Nephron progenitor cell (in vitro differentiated cells): ENCODE measurements around the gene TECRL.

ENCODE experiments used
- DNase-seq: peaks from one replicate; pipeline ENCODE4 v3.0.0; 2021
- H3K27ac Mint-ChIP-seq: 2 replicates; pipeline ENCODE4 v1.8.0; 2021; ENCODE audit warnings: mild to moderate bottlenecking, moderate library complexity, mixed read lengths
- H3K27me3 Mint-ChIP-seq: 2 replicates; pipeline ENCODE4 v1.8.0; 2021; ENCODE audit warnings: mild to moderate bottlenecking, low read depth, mixed read lengths; ENCODE audit not compliant: poor library complexity
- H3K36me3 Mint-ChIP-seq: 2 replicates; pipeline ENCODE4 v1.8.0; 2021; ENCODE audit warnings: low read depth, mixed read lengths
- H3K4me1 Mint-ChIP-seq: 2 replicates; pipeline ENCODE4 v1.8.0; 2021; ENCODE audit warnings: mixed read lengths
- H3K4me3 Mint-ChIP-seq: 2 replicates; pipeline ENCODE4 v1.8.0; 2021; ENCODE audit warnings: mild to moderate bottlenecking, moderate library complexity, mixed read lengths
- H3K9me3 Mint-ChIP-seq: 2 replicates; pipeline ENCODE4 v1.8.0; 2021; ENCODE audit warnings: mild to moderate bottlenecking, moderate library complexity, mixed read lengths
- TF ChIP-seq, protein P1 (sequence below): fragments of 200-600 bp; sonication (generic); IDR thresholded peaks from 2 replicates; pipeline ENCODE4 v1.5.0; 2021; ENCODE audit warnings: antibody characterized with exemption

Gene TECRL

DNA sequence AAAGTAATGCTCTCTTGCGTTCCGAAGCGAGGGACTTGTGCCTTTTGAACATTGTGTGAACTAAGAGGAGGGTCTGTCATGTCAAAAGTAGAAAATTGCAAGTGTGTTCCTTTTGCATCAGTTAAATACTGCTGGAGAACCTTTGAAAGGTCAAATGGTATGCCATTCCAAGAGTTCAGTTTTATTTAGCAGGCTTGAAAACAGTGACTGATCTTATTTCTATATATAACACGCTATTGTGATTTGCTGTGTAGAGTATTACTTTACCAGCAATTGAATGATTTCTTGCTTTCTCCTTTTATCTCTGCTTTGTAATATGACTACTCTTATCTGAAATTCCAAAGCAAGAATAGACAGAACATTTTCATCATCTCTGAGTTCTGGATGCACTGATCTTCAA is at the start of gene TECRL:
TECRL (minus strand) TSS at position 151 of the 400 bp plus-strand sequence; CDS start at position 52, 99 bp downstream.
- DNase-seq, result no peak
- Mint-ChIP-seq H3K4me1 (no peaks in the 10 kb centered on the region), H3K27ac (no peak within 1 kb of the TSS), H3K4me3 (no peak within 1 kb of the TSS), H3K9me3 (no peaks in the 10 kb centered on the region), H3K36me3 (no peaks in the 10 kb centered on the region), H3K27me3 (no peaks in the 10 kb centered on the region)
- TF ChIP-seq, protein P1, sequence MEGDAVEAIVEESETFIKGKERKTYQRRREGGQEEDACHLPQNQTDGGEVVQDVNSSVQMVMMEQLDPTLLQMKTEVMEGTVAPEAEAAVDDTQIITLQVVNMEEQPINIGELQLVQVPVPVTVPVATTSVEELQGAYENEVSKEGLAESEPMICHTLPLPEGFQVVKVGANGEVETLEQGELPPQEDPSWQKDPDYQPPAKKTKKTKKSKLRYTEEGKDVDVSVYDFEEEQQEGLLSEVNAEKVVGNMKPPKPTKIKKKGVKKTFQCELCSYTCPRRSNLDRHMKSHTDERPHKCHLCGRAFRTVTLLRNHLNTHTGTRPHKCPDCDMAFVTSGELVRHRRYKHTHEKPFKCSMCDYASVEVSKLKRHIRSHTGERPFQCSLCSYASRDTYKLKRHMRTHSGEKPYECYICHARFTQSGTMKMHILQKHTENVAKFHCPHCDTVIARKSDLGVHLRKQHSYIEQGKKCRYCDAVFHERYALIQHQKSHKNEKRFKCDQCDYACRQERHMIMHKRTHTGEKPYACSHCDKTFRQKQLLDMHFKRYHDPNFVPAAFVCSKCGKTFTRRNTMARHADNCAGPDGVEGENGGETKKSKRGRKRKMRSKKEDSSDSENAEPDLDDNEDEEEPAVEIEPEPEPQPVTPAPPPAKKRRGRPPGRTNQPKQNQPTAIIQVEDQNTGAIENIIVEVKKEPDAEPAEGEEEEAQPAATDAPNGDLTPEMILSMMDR, result no peak

DNA sequence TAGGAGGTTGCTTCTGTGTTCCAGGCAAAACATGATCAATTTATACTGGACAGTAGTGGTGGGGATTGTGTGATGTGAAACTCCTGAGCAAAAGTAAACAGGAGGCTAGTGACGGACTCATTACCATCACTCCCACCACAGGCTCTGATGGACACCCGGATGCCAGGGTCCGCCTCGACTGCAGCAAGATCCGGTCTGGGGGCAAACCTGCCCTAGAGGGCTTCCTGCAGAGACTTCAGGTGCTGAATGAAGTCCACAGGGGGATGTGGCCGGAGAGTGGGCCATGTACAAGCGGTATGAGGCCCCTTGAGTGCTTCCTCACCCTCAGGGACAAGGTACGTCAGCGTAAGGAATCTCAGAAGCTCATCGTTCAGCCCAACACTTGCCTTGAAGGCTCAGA is 23.4 kb upstream of the TECRL start:
- Mint-ChIP-seq H3K9me3 (peaks cover 58% of the 10 kb centered on the region), H3K4me3 (no peak overlapping the region), H3K27me3 (no peaks in the 10 kb centered on the region), H3K27ac (no peak overlapping the region), H3K4me1 (peaks cover 2% of the 10 kb centered on the region), H3K36me3 (peaks cover 27% of the 10 kb centered on the region)
- no peak for DNase-seq
- TF ChIP-seq, protein P1, result no peak

DNA sequence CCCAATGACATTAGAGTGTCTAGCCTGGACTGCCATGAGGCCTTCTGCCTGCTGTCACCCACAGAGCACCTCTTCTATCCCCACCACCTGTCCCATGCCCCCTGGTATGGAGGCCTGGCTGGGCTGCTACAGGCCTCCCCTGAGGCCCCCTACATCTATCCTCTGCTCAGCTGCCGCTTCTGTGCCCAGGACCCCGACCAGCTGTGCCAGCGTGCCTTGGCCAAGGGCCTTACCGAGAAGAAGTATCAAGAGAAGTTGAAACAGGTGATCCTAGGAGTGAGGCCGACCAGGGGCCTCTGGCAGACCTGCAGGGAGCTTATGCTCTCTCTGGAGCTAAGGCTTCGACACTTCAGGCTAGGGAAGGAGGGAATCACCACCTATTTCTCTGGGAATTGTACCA is 21.7 kb upstream of the TECRL start:
- peak overlapping the region; percentile 64 for H3K27ac Mint-ChIP-seq
- TF ChIP-seq, protein P1, result no peak

GRCh38 chr4:64417974-64418373 is 8.7 kb upstream of the TECRL start:
- no peak overlapping the region for H3K4me3 Mint-ChIP-seq
- H3K4me1 Mint-ChIP-seq, result no peaks in the 10 kb centered on the region
- no peaks in the 10 kb centered on the region for H3K9me3 Mint-ChIP-seq
- no peak for DNase-seq
- peak overlapping the region; percentile 78 for H3K27ac Mint-ChIP-seq
- TF ChIP-seq, protein P1, result no peak
- H3K36me3 Mint-ChIP-seq, result no peaks in the 10 kb centered on the region
- H3K27me3 Mint-ChIP-seq, result peaks cover 2% of the 10 kb centered on the region

More for the DNA sequence above, 21.7 kb upstream of the TECRL start:
- peaks cover 49% of the 10 kb centered on the region for H3K9me3 Mint-ChIP-seq
- H3K27me3 Mint-ChIP-seq, result no peaks in the 10 kb centered on the region
- no peak overlapping the region for H3K4me3 Mint-ChIP-seq
- H3K4me1 Mint-ChIP-seq, result no peaks in the 10 kb centered on the region
- H3K36me3 Mint-ChIP-seq, result peaks cover 21% of the 10 kb centered on the region
- no peak for DNase-seq

GRCh38 chr4:64407000-64407399 is 2.2 kb downstream of the TECRL start:
- no peaks in the 10 kb centered on the region for H3K4me1 Mint-ChIP-seq
- H3K27me3 Mint-ChIP-seq, result no peaks in the 10 kb centered on the region
- H3K36me3 Mint-ChIP-seq, result no peaks in the 10 kb centered on the region
- no peak overlapping the region for H3K4me3 Mint-ChIP-seq
- DNase-seq, result no peak
- no peak overlapping the region for H3K27ac Mint-ChIP-seq
- no peaks in the 10 kb centered on the region for H3K9me3 Mint-ChIP-seq
- TF ChIP-seq, protein P1, result no peak

- DNase-seq, result no peak
- Mint-ChIP-seq H3K4me1 (no peaks in the 10 kb centered on the region), H3K36me3 (no peaks in the 10 kb centered on the region), H3K27ac (no peak overlapping the region), H3K27me3 (no peaks in the 10 kb centered on the region), H3K9me3 (peaks cover under 1% of the 10 kb centered on the region), H3K4me3 (no peak overlapping the region)
- TF ChIP-seq, protein P1, result no peak
Measured at GRCh38 chr4:64405761-64406160, 3.5 kb downstream of the TECRL start.
